Heart left ventricle (tissue), 16 donors: ENCODE data around the gene PTPRM. TPM values are rescaled to one million over a fixed set of nuclear protein-coding genes. Genes with fewer than 3 reads are reported as not detected.

Experiments
- ATAC-seq, 4 donors: fragments of 200-7000 bp; cut with Tn5 transposase; one replicate each; pipeline ENCODE4 v1.9.1; 2020 to 2022; ENCODE audit warnings: moderate library complexity in 4 of 4, mild to moderate bottlenecking in 3 of 4, moderate number of reproducible peaks in 1 of 4
- DNase-seq, 5 donors: peaks; one replicate each; pipeline ENCODE4 v3.0.0-alpha.2; 2020
- H3K27ac ChIP-seq, 12 donors: fragments of 200-600 bp; sonication (generic) in 4 of 12; one replicate each; pipeline versions ENCODE4 v1.5.0 to v1.8.0; 2016 to 2022; ENCODE audit warnings: mild to moderate bottlenecking in 2 of 12
- H3K27me3 ChIP-seq, 9 donors: fragments of 200-600 bp; sonication (generic) in 2 of 9; one replicate each; pipeline versions ENCODE4 v1.5.1 to v1.8.0; 2016 to 2022; ENCODE audit warnings: mild to moderate bottlenecking in 3 of 9
- H3K36me3 ChIP-seq, 9 donors: fragments of 200-600 bp; sonication (generic) in 2 of 9; one replicate each; pipeline versions ENCODE4 v1.5.0 to v1.8.0; 2018 to 2022; ENCODE audit warnings: mild to moderate bottlenecking in 2 of 9
- H3K4me1 ChIP-seq, 12 donors: fragments of 200-600 bp; sonication (generic) in 4 of 12; one replicate each; pipeline versions ENCODE4 v1.5.0 to v1.8.0; 2016 to 2022; ENCODE audit warnings: mild to moderate bottlenecking in 3 of 12
- H3K4me3 ChIP-seq, 12 donors: fragments of 200-600 bp; sonication (generic) in 4 of 12; one replicate each; pipeline versions ENCODE4 v1.5.0 to v1.8.0; 2017 to 2022; ENCODE audit warnings: mild to moderate bottlenecking in 9 of 12, moderate library complexity in 4 of 12
- H3K9me3 ChIP-seq, 12 donors: fragments of 200-600 bp; sonication (generic) in 4 of 12; one replicate each; pipeline versions ENCODE4 v1.5.0 to v1.8.0; 2016 to 2022; ENCODE audit warnings: mild to moderate bottlenecking in 1 of 12
- POLR2A ChIP-seq, 2 donors: fragments of 450-650 bp; IDR thresholded peaks; one replicate each; pipeline ENCODE4 v1.6.1; 2017; ENCODE audit warnings: antibody characterized with exemption in 2 of 2, mild to moderate bottlenecking in 2 of 2, moderate library complexity in 2 of 2
- WGBS, 4 donors: extraction: QIAGEN DNeasy Blood & Tissue Kit in 2 of 4; methylation state at CpG; one replicate each; pipeline versions ENCODE4 v1.1.5 to v1.1.7; 2013 to 2018; 5-methylcytosine and 5-hydroxymethylcytosine counted together
- intact Hi-C, 10 donors: fragments of 100-400 bp; cut with DNase I; formaldehyde crosslinking; loops; one replicate each; pipeline versions ENCODE4 v1.11.1 to v1.14.2; 2022
- polyA plus RNA-seq, 2 donors: library from polyadenylated mRNA; stranded (reverse); fragments of 200-250 nt; gene quantifications; one replicate each; pipeline ENCODE4 v1.2.3, GENCODE V29; 2013
- total RNA-seq, 9 donors: library from RNA; depleted of rRNA in 2 of 9; stranded (reverse); fragments of >200 nt in 2 of 9; fragmentation: NEBNext Ultra II Directional in 3 of 9; extraction: Animal tissue kit (Norgen Biotek cat#: 25700) in 3 of 9; gene quantifications; one replicate each; pipeline versions ENCODE4 v1.1.0 to v1.2.4, GENCODE V29; 2016 to 2023
- TF ChIP-seq, protein P1 (sequence below), 12 donors: fragments of 200-600 bp; sonication (generic) in 4 of 12; IDR thresholded peaks; one replicate each; pipeline versions ENCODE4 v1.5.0 to v1.8.0; 2018 to 2022; ENCODE audit warnings: antibody characterized with exemption in 12 of 12, mild to moderate bottlenecking in 5 of 12
- donor health status: ischemic (EF 13 %, LVEDD 7.1; RV severe dilation, severe dysfunction).
- donor health status: healthy with polysubstance abuse.
- donor health status: DM: no; HTN: yes; CAD: no.
- donor health status: DM: no; HTN: no; CAD: no.
- donor health status: ischemic (EF 25% LVEDD 6.9; RV normal size, moderate dysfunction).
- donor health status: ischemic (EF 25% LVEDD 5.7; RV mildly dilated, moderate dysfunction).
- donor health status: healthy.
- donor health status: DM: yes; HTN: yes; CAD: no.
- donor health status: ischemic (EF 35%, LVEDD 5.7; RV mildly dilated, moderate dysfunction).
- donor health status: nonischemic (EF 11% LVEDD 7.7; RV severe dilation, severe dysfunction).
- donor health status: DM: yes; HTN: yes; CAD: no.
- donor health status: PGD.
- donor health status: ischemic (EF 29% LVEDD 5.4; RV normal size, mild dysfunction).
- donor health status: nonischemic (EF 23%, LVEDD 6.1; RV moderate dilation, normal function).

The PTPRM gene
- total and polyA plus RNA-seq, 11 donors, result 93.8 to 186 (median 123) TPM

DNA sequence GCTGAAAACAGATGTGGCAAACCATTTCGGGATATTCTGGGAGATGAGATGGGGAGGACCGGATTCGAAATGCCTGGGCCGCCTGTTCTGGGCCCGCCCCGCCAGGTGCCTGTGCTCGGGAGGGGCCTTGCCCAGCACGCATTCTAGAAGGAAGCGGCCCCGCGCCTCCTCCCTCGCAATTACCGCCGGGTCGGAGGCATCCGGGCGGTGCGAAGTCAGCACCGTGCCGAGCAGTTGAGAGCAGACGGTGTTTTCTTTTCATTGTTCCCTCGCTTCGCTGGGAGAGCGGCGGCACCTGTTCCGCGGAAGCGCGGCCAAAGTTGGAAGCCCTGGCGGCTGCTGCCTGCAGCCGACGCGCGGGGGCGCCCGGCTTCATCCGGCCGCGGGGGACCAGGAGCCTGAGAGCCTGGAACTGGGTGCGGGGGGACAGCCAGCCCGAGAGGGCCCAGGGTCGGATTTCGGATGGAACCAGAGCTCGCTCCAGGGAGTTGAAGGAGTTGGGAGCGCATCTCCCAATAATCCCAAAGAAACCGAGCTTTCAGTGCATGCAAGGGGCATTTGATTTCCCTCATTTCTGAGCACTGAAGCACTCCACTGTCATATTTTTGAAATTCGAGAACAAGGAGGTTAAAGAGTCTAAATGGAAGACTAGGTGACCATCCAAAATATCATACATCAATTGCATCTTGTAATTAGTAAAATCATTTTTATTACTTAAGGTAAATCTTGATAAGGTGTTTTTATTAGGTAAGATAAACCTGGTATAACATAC lies 800.3 kb downstream of the PTPRM start:
- H3K27ac ChIP-seq, result no peak overlapping the region
- peak in 4 of 5 donors; percentile 17 to 69 (median 27) for DNase-seq
- peaks cover 0 to 37% (median 13%) of the 10 kb centered on the region in 12 donors for H3K4me1 ChIP-seq
- no peaks in the 10 kb centered on the region for H3K9me3 ChIP-seq
- ATAC-seq, result peak in 3 of 4 donors; percentile 37 to 51 (median 41)
- intact Hi-C loops, result loop anchor here in 2 of 10 donors (10.0 kb wide), 2 partner anchors 63 to 283 kb away; no protein-coding TSS in a partner anchor
- 12 to 41% (median 20%) methylated on average over 44 to 47 of the region's 47 CpGs for WGBS, 4 donors
- H3K4me3 ChIP-seq, result peak overlapping the region in 11 of 12 donors; percentile 21 to 54 (median 40)
- H3K27me3 ChIP-seq, result no peaks in the 10 kb centered on the region
- TF ChIP-seq, protein P1, sequence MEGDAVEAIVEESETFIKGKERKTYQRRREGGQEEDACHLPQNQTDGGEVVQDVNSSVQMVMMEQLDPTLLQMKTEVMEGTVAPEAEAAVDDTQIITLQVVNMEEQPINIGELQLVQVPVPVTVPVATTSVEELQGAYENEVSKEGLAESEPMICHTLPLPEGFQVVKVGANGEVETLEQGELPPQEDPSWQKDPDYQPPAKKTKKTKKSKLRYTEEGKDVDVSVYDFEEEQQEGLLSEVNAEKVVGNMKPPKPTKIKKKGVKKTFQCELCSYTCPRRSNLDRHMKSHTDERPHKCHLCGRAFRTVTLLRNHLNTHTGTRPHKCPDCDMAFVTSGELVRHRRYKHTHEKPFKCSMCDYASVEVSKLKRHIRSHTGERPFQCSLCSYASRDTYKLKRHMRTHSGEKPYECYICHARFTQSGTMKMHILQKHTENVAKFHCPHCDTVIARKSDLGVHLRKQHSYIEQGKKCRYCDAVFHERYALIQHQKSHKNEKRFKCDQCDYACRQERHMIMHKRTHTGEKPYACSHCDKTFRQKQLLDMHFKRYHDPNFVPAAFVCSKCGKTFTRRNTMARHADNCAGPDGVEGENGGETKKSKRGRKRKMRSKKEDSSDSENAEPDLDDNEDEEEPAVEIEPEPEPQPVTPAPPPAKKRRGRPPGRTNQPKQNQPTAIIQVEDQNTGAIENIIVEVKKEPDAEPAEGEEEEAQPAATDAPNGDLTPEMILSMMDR (IDR thresholded peaks at IDR 0.05), result peak; percentile 8 to 65 (median 47)
- no peak for TF ChIP-seq POLR2A (IDR thresholded peaks at IDR 0.05)
- peaks cover 0 to 14% (median 7%) of the 10 kb centered on the region in 9 donors for H3K36me3 ChIP-seq

DNA sequence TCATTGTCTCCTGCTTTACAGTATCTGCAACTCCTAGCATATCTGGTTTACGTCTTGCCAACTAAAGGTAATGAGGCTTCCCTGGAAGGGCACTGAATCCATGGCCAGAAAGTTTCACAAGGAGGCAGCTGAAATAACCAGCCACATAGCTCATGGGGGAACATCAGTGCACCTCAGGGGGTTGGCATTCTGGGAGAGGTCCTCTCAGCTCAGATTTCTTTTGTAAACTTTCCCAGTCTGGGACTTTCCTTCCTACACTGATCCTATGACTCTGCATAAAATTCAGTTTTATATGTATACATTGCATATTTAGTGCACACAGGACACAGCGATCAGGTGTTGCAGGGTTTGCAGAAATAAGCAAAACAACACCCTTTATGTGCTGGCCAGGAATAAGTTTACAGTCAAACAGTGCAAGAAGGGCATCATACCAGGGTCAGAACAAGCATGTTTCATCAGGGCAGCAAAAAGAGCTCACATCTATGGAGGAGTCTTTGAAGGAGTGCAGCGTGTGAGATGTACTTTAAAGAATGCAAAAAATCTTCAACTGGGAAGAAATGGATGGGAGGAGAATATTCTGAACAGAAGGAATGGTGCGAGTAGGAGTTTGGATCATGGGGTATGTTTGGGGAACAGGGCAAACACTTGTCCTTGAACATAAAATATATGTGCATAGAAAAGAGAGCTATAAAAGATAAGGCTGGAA lies 801.5 kb downstream of the PTPRM start:
- 89 to 95% (median 92%) methylated on average over 4 of the region's 4 CpGs for WGBS, 4 donors

DNA sequence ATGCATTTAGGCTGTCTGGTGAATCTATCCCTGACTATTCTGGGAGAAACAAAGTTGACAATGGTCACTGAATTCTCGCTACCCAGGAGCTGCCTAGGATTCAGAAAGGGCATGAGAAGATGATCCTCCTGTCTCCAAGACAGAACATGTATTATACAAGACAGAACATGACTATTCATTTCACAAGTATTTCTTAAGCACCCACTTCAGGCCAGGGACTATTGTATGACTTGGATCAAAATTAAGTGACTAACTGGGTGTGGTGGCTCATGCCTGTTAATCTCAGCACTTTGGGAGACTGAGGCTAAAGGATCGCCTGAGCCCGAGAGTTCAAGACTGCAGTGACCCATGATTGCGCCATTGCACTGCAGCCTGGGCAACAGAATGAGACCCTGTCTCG lies 806.4 kb downstream of the PTPRM start:
- intact Hi-C loops, result loop anchor here in 1 of 10 donors (10.0 kb wide), 1 partner anchor 599 kb away; no protein-coding TSS in a partner anchor
- ATAC-seq (no peak), DNase-seq (no peak)
- WGBS, 4 donors, result 97 to 98% (median 98%) methylated on average over 5 of the region's 5 CpGs
- Histone ChIP-seq H3K4me1 (no peaks in the 10 kb centered on the region), H3K36me3 (peaks cover 0 to 71% (median 29%) of the 10 kb centered on the region in 9 donors), H3K4me3 (no peak overlapping the region), H3K9me3 (no peaks in the 10 kb centered on the region), H3K27ac (no peak overlapping the region), H3K27me3 (no peaks in the 10 kb centered on the region)
- no peak for TF ChIP-seq POLR2A (IDR thresholded peaks at IDR 0.05)
- TF ChIP-seq, protein P1 (IDR thresholded peaks at IDR 0.05), result no peak

More for the DNA sequence above, 801.5 kb downstream of the PTPRM start:
- Histone ChIP-seq H3K27ac (no peak overlapping the region), H3K36me3 (peaks cover 0 to 27% (median 9%) of the 10 kb centered on the region in 9 donors), H3K27me3 (no peaks in the 10 kb centered on the region), H3K4me1 (peaks cover 0 to 34% (median 13%) of the 10 kb centered on the region in 12 donors), H3K4me3 (no peak overlapping the region), H3K9me3 (no peaks in the 10 kb centered on the region)
- TF ChIP-seq POLR2A (IDR thresholded peaks at IDR 0.05), result no peak
- TF ChIP-seq, protein P1 (IDR thresholded peaks at IDR 0.05), result no peak
- DNase-seq (no peak), ATAC-seq (no peak)
- intact Hi-C loops, result loop anchor here in 2 of 10 donors (10.0 kb wide), 2 partner anchors 64 to 284 kb away; no protein-coding TSS in a partner anchor

DNA sequence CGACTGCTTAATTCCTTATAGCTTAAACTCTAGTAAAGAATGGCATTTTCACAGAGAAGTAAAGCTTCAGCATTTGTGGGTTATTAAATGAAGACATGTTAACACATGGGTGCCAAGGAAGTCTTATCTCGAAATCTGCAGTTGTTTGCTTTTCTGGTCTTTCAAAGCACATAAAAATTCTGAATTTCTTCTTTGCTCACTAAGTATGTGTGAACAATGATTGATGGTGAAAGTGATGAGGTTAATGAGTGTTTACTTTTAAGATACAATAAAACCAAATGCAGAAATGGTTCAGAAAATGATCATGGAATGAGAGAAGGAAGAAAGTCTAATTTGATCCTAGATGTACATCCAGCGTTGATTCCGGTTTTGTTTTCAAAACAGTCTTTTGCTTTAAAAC lies 807.6 kb downstream of the PTPRM start:
- intact Hi-C loops, result loop anchor here in 1 of 10 donors (10.0 kb wide), 1 partner anchor 600 kb away; no protein-coding TSS in a partner anchor
- no peaks in the 10 kb centered on the region for H3K27me3 ChIP-seq
- H3K9me3 ChIP-seq, result no peaks in the 10 kb centered on the region
- 85 to 98% (median 96%) methylated on average over 4 of the region's 4 CpGs for WGBS, 4 donors
- no peak overlapping the region for H3K4me3 ChIP-seq
- peaks cover 0 to 83% (median 41%) of the 10 kb centered on the region in 9 donors for H3K36me3 ChIP-seq
- ATAC-seq, result no peak
- DNase-seq, result no peak
- H3K4me1 ChIP-seq, result no peaks in the 10 kb centered on the region
- no peak overlapping the region for H3K27ac ChIP-seq
- TF ChIP-seq, protein P1 (IDR thresholded peaks at IDR 0.05), result no peak
- no peak for TF ChIP-seq POLR2A (IDR thresholded peaks at IDR 0.05)
